ENCODE data around the gene ELOVL3.
"Not testable (repeated sequence)": the region's sequence is repeated elsewhere in the genome, so short reads cannot be mapped to it uniquely, and the experiment has no call there.

Gene ELOVL3

DNA sequence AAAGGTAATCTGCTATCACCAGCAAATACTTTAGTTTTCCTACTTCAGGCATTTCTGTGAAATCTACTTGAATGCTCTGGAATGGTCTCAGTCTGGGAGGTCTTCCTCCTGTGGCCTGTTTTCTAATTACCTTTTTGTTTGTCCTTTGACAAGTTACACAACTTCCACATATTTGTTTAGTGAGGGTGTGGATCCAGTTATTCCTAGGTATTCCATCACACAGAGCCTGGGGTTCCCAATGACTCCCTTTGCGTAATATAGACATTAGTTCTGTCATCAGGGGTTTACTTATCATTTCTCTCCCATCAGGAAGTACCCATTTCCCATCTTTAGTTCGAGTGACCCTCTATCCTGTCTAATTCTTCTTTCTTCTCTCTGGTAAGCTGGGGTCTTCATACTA, 28.1 kb upstream of the ELOVL3 start:
- H3K27ac ChIP-seq (ENCODE audit: insufficient read depth, low read depth, low read length, poor library complexity, severe bottlenecking): no peak overlapping the region
- H3K36me3 ChIP-seq (ENCODE audit: control insufficient read depth, insufficient read depth, low read length): no peaks in the 10 kb centered on the region
- WGBS, 2 experiments: 72 to 77% methylated on average over 2 of the region's 2 CpGs
- no peaks in the 10 kb centered on the region for H3K4me1 ChIP-seq (ENCODE audit: control insufficient read depth, insufficient read depth, low read length)
- H3K9me3 ChIP-seq (ENCODE audit: control insufficient read depth, low read length): no peaks in the 10 kb centered on the region
- no peaks in the 10 kb centered on the region for H3K27me3 ChIP-seq (ENCODE audit: control insufficient read depth, insufficient read depth, low read length, poor library complexity, severe bottlenecking)
- no peak overlapping the region for H3K4me3 ChIP-seq (ENCODE audit: insufficient read depth, low read depth, low read length)

DNA sequence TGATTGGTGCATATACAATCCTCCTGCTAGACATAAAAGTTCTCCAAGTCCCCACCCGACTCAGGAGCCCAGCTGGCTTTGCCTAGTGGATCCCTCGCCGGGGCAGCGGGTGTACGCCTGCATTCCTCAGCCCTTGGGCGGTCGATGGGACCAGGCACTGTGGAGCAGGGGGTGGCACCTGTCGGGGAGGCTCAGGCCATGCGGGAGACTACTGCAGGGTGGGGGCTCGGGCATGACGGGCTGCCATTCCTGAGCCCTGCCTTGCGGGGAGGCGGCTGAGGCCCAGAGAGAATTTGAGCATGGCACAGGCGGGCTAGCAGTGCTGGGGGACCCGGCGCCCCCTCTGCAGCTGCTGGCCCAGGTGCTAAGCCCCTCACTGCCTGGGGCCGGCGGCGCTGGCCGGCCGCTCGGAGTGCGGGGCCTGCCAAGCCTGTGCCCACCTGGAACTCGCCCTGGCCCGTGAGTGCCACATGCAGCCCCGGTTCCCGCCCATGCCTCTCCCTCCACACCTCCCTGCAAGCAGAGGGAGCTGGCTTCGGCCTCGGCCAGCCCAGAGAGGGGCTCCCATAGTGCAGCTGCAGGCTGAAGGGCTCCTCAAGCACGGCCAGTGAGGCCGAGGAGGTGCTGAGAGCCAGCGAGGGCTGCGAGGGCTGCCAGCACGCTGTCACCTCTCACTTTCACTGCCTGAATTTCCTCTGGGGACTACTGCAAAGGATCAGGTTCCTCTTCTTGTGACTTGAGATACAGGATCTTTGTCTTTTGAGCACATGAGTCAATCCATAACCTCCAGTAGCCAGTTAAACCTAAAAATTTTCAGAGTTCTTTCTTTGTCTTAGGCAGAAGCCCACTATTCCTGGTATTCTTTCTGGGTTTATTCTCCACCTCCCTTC, 25.1 kb upstream of the ELOVL3 start:
- no peaks in the 10 kb centered on the region for H3K27me3 ChIP-seq (ENCODE audit: control insufficient read depth, insufficient read depth, low read length, poor library complexity, severe bottlenecking)
- no peaks in the 10 kb centered on the region for H3K4me1 ChIP-seq (ENCODE audit: control insufficient read depth, insufficient read depth, low read length)
- WGBS, 2 experiments: 92 to 93% methylated on average over 34 of the region's 34 CpGs
- no peak overlapping the region for H3K27ac ChIP-seq (ENCODE audit: insufficient read depth, low read depth, low read length, poor library complexity, severe bottlenecking)
- H3K4me3 ChIP-seq (ENCODE audit: insufficient read depth, low read depth, low read length): no peak overlapping the region
- no peaks in the 10 kb centered on the region for H3K9me3 ChIP-seq (ENCODE audit: control insufficient read depth, low read length)
- H3K36me3 ChIP-seq (ENCODE audit: control insufficient read depth, insufficient read depth, low read length): no peaks in the 10 kb centered on the region

GRCh38 chr10:102202386-102202785, 23.7 kb upstream of the ELOVL3 start:
- Histone ChIP-seq H3K9me3 (ENCODE audit: control insufficient read depth, low read length) (no peaks in the 10 kb centered on the region), H3K27ac (ENCODE audit: insufficient read depth, low read depth, low read length, poor library complexity, severe bottlenecking) (no peak overlapping the region)
- WGBS, 2 experiments: 44 to 47% methylated on average over 1 of the region's 1 CpG

GRCh38 chr10:102208311-102209035, 17.6 kb upstream of the ELOVL3 start:
- no peaks in the 10 kb centered on the region for H3K36me3 ChIP-seq (ENCODE audit: control insufficient read depth, insufficient read depth, low read length)
- no peaks in the 10 kb centered on the region for H3K27me3 ChIP-seq (ENCODE audit: control insufficient read depth, insufficient read depth, low read length, poor library complexity, severe bottlenecking)
- no peaks in the 10 kb centered on the region for H3K4me1 ChIP-seq (ENCODE audit: control insufficient read depth, insufficient read depth, low read length)
- H3K9me3 ChIP-seq (ENCODE audit: control insufficient read depth, low read length): no peaks in the 10 kb centered on the region
- H3K4me3 ChIP-seq (ENCODE audit: insufficient read depth, low read depth, low read length): no peak overlapping the region
- 90 to 95% methylated on average over 4 to 5 of the region's 5 CpGs for WGBS, 2 experiments
- no peak overlapping the region for H3K27ac ChIP-seq (ENCODE audit: insufficient read depth, low read depth, low read length, poor library complexity, severe bottlenecking)

More at GRCh38 chr10:102202386-102202785, 23.7 kb upstream of the ELOVL3 start:
- H3K4me1 ChIP-seq (ENCODE audit: control insufficient read depth, insufficient read depth, low read length): no peaks in the 10 kb centered on the region
- no peak overlapping the region for H3K4me3 ChIP-seq (ENCODE audit: insufficient read depth, low read depth, low read length)
- no peaks in the 10 kb centered on the region for H3K36me3 ChIP-seq (ENCODE audit: control insufficient read depth, insufficient read depth, low read length)
- no peaks in the 10 kb centered on the region for H3K27me3 ChIP-seq (ENCODE audit: control insufficient read depth, insufficient read depth, low read length, poor library complexity, severe bottlenecking)

DNA sequence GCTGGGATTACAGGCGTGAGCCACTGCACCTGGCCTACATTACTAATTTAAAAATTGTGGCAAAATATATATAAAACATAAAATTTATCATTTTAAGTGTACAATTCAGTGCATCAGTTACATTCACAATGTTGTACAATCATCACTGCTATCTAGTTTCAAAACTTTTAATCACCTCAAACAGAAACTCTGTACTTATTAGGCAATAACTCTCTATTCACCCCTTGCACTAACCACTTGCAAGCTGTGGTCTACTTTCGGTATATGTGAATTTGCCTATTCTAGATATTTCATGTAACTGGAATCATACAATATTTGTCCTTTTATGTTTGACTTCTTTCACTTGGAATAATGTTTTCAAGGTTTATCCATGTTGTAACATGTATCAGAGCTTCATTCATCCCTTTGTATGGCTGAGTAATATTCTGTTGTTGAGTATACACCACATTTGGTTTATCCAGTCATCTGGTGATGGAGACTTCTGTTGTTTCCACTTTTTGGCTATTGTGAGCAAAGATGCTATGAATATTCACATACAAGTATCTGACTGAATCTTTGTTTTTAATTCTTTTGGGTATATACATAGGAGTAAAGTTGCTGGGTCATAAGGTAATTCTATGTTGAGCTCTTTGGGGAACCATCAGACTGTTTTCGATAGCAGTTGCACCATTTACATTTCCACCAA, 14.3 kb upstream of the ELOVL3 start:
- Histone ChIP-seq H3K4me3 (ENCODE audit: insufficient read depth, low read depth, low read length) (no peak overlapping the region), H3K36me3 (ENCODE audit: control insufficient read depth, insufficient read depth, low read length) (no peaks in the 10 kb centered on the region), H3K27me3 (ENCODE audit: control insufficient read depth, insufficient read depth, low read length, poor library complexity, severe bottlenecking) (no peaks in the 10 kb centered on the region), H3K27ac (ENCODE audit: insufficient read depth, low read depth, low read length, poor library complexity, severe bottlenecking) (no peak overlapping the region), H3K9me3 (ENCODE audit: control insufficient read depth, low read length) (no peaks in the 10 kb centered on the region), H3K4me1 (ENCODE audit: control insufficient read depth, insufficient read depth, low read length) (no peaks in the 10 kb centered on the region)
- 79 to 84% methylated on average over 3 of the region's 3 CpGs for WGBS, 2 experiments

DNA sequence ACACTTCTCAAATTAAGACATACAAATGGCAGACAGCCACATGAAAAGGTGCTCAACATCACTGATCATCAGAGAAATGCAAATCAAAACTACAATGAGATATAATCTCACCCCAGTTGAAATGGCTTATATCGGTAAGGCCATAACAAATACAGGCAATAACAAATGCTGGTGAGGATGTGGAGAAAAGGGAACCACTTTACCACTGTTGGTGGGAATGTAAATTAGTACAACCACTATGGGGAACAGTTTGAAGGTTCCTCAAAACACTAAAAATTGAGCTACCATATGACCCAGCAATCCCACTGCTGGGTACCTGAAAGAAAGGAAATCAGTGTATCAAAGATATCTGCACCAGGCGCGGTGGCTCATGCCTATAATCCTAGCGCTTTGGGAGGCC, 12.5 kb upstream of the ELOVL3 start:
- WGBS, 2 experiments: 76 to 77% methylated on average over 4 of the region's 4 CpGs
- not testable (repeated sequence) for H3K27me3 ChIP-seq (ENCODE audit: control insufficient read depth, insufficient read depth, low read length, poor library complexity, severe bottlenecking); H3K9me3 ChIP-seq (ENCODE audit: control insufficient read depth, low read length); H3K4me1 ChIP-seq (ENCODE audit: control insufficient read depth, insufficient read depth, low read length); H3K36me3 ChIP-seq (ENCODE audit: control insufficient read depth, insufficient read depth, low read length); H3K4me3 ChIP-seq (ENCODE audit: insufficient read depth, low read depth, low read length); H3K27ac ChIP-seq (ENCODE audit: insufficient read depth, low read depth, low read length, poor library complexity, severe bottlenecking)

DNA sequence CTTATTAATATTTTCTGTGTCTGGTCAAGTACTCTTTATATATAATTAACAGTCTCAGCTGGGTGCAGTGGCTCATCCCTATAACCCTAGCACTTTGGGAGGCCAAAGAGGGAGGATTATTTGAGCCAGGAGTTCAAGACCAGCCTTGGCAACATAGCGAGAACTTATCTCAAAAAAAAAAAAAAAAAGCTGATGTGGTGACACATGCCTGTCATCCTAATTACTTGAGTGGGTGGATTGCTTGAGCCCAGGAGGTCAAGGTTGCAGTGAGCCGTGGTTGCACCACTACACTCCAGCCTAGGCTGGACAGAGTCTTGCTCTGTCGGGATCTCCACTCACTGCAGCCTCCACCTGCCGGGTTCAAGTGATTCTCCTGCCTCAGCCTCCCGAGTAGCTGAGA, 6.7 kb upstream of the ELOVL3 start:
- 86 to 91% methylated on average over 5 of the region's 5 CpGs for WGBS, 2 experiments
- H3K9me3 ChIP-seq (ENCODE audit: control insufficient read depth, low read length): no peaks in the 10 kb centered on the region
- H3K4me3 ChIP-seq (ENCODE audit: insufficient read depth, low read depth, low read length): no peak overlapping the region
- no peak overlapping the region for H3K27ac ChIP-seq (ENCODE audit: insufficient read depth, low read depth, low read length, poor library complexity, severe bottlenecking)
- no peaks in the 10 kb centered on the region for H3K36me3 ChIP-seq (ENCODE audit: control insufficient read depth, insufficient read depth, low read length)
- no peaks in the 10 kb centered on the region for H3K4me1 ChIP-seq (ENCODE audit: control insufficient read depth, insufficient read depth, low read length)
- peaks cover 30% of the 10 kb centered on the region for H3K27me3 ChIP-seq (ENCODE audit: control insufficient read depth, insufficient read depth, low read length, poor library complexity, severe bottlenecking)

GRCh38 chr10:102220612-102221011, 5.5 kb upstream of the ELOVL3 start:
- Histone ChIP-seq H3K4me3 (ENCODE audit: insufficient read depth, low read depth, low read length) (no peak overlapping the region), H3K27ac (ENCODE audit: insufficient read depth, low read depth, low read length, poor library complexity, severe bottlenecking) (no peak overlapping the region), H3K4me1 (ENCODE audit: control insufficient read depth, insufficient read depth, low read length) (no peaks in the 10 kb centered on the region), H3K9me3 (ENCODE audit: control insufficient read depth, low read length) (no peaks in the 10 kb centered on the region), H3K36me3 (ENCODE audit: control insufficient read depth, insufficient read depth, low read length) (no peaks in the 10 kb centered on the region), H3K27me3 (ENCODE audit: control insufficient read depth, insufficient read depth, low read length, poor library complexity, severe bottlenecking) (peaks cover 42% of the 10 kb centered on the region)

- Histone ChIP-seq H3K27me3 (ENCODE audit: control insufficient read depth, insufficient read depth, low read length, poor library complexity, severe bottlenecking) (peaks cover 64% of the 10 kb centered on the region), H3K27ac (ENCODE audit: insufficient read depth, low read depth, low read length, poor library complexity, severe bottlenecking) (no peak overlapping the region), H3K36me3 (ENCODE audit: control insufficient read depth, insufficient read depth, low read length) (no peaks in the 10 kb centered on the region), H3K4me3 (ENCODE audit: insufficient read depth, low read depth, low read length) (no peak overlapping the region), H3K4me1 (ENCODE audit: control insufficient read depth, insufficient read depth, low read length) (no peaks in the 10 kb centered on the region), H3K9me3 (ENCODE audit: control insufficient read depth, low read length) (no peaks in the 10 kb centered on the region)
- WGBS, 2 experiments: 86 to 91% methylated on average over 5 of the region's 5 CpGs
Observed at GRCh38 chr10:102222797-102223196, 3.3 kb upstream of the ELOVL3 start.

GRCh38 chr10:102226542-102226870, 407 bp downstream of the ELOVL3 start:
- Histone ChIP-seq H3K36me3 (ENCODE audit: control insufficient read depth, insufficient read depth, low read length) (no peaks in the 10 kb centered on the region), H3K9me3 (ENCODE audit: control insufficient read depth, low read length) (no peaks in the 10 kb centered on the region), H3K4me3 (ENCODE audit: insufficient read depth, low read depth, low read length) (no peak overlapping the region), H3K27ac (ENCODE audit: insufficient read depth, low read depth, low read length, poor library complexity, severe bottlenecking) (no peak overlapping the region), H3K4me1 (ENCODE audit: control insufficient read depth, insufficient read depth, low read length) (no peaks in the 10 kb centered on the region), H3K27me3 (ENCODE audit: control insufficient read depth, insufficient read depth, low read length, poor library complexity, severe bottlenecking) (peaks cover 95% of the 10 kb centered on the region)
- WGBS, 2 experiments: 73 to 75% methylated on average over 8 of the region's 8 CpGs

Data from ectodermal cell (in vitro differentiated cells).